Measurements from ENCODE around the gene ZFPM1. TPM values are rescaled to one million over a fixed set of nuclear protein-coding genes. Genes with fewer than 3 reads are reported as not detected.

Gene ZFPM1
- total RNA-seq, 1 experiment from 2014 or later, result 14.6 TPM

DNA sequence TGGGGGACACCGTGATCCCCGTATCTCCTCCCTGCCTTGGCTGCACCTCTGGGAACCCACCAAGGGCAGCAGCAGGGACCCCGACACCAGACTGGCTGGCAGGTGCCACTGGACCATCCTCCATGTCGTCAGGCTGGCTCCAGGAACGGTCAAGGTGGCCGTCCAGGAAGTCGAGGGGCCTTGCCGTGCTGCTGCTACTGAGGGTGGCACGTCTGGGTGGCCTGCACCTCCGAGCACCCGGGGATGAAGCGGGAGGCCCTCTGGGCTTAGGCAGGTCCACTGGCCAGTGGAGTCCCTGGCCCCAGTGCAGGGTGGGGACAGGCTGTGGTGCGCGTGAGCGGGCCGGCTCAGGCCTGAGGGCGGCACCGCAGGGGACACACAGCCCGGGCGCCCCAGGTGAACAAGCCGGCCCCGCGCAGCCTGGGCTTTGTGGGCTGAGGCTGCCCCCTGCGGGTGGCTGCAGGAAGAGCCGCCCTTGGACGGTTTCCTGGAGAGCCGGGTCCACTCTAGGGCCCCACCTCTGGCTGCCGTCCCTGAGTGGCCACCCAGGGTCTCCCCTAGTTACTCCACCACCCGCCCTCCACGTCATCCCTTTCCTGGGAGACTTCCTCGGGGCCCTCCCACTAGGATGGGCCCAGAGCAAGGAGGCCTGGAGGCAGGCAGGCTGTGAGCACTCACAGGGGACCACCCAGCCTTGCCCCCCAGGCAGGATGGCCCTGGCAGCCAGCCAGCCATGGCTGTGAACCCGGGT, 74.3 kb downstream of the ZFPM1 start:
- peaks cover 0 to 10% of the 10 kb centered on the region in 2 experiments; a peak in 3 of 4 replicates for H3K4me1 ChIP-seq (ENCODE audit: control insufficient read depth in 1 of 2, insufficient read depth in 2 of 2, low read length in 2 of 2)
- ChIA-PET CTCF (no interaction called here), POLR2A (no interaction called here), RAD21 (ENCODE audit: low non-redundant PET in 1 of 2, low total read pairs in 2 of 2, uncharacterized antibody in 2 of 2, unreplicated experiment in 2 of 2) (interaction anchor here in 1 of 2 experiments (0.7 kb wide), 1 partner anchor 386 kb away, joined by 3 read pairs; no protein-coding TSS in a partner anchor)
- H2AFZ ChIP-seq (ENCODE audit: low read depth, low read length, poor library complexity, severe bottlenecking), result no peak overlapping the region
- H4K20me1 ChIP-seq (ENCODE audit: insufficient read depth), result no peaks in the 10 kb centered on the region
- no peak overlapping the region for H3K4me3 ChIP-seq (replicated peaks in 1 of 2; ENCODE audit: low read depth in 1 of 2, low read length in 2 of 2)
- H3K27me3 ChIP-seq (ENCODE audit: insufficient read depth, low read length), result no peaks in the 10 kb centered on the region
- no TSS peak for BruUV-seq (replicated peaks)
- DNase-seq (ENCODE audit: low read depth, low spot score) (peak; percentile 34), ATAC-seq (peak; percentile 87)
- no peak overlapping the region for H3K9ac ChIP-seq (ENCODE audit: low read length)
- H3K4me2 ChIP-seq (ENCODE audit: low read length), result 0 out of 2 replicates have a peak overlapping the region, but pooled peaks have one; percentile 2
- H3K79me2 ChIP-seq (ENCODE audit: insufficient read depth, low read length), result no peaks in the 10 kb centered on the region
- intact Hi-C loops (cut with micrococcal nuclease), result loop anchor here (1.0 to 5.0 kb wide), 2 partner anchors 70 to 84 kb away; no protein-coding TSS in a partner anchor
- H3K9me3 ChIP-seq (ENCODE audit: control insufficient read depth in 1 of 2, insufficient read depth in 1 of 2, low read depth in 1 of 2, low read length in 2 of 2), result no peaks in the 10 kb centered on the region
- TF ChIP-seq, protein P1, sequence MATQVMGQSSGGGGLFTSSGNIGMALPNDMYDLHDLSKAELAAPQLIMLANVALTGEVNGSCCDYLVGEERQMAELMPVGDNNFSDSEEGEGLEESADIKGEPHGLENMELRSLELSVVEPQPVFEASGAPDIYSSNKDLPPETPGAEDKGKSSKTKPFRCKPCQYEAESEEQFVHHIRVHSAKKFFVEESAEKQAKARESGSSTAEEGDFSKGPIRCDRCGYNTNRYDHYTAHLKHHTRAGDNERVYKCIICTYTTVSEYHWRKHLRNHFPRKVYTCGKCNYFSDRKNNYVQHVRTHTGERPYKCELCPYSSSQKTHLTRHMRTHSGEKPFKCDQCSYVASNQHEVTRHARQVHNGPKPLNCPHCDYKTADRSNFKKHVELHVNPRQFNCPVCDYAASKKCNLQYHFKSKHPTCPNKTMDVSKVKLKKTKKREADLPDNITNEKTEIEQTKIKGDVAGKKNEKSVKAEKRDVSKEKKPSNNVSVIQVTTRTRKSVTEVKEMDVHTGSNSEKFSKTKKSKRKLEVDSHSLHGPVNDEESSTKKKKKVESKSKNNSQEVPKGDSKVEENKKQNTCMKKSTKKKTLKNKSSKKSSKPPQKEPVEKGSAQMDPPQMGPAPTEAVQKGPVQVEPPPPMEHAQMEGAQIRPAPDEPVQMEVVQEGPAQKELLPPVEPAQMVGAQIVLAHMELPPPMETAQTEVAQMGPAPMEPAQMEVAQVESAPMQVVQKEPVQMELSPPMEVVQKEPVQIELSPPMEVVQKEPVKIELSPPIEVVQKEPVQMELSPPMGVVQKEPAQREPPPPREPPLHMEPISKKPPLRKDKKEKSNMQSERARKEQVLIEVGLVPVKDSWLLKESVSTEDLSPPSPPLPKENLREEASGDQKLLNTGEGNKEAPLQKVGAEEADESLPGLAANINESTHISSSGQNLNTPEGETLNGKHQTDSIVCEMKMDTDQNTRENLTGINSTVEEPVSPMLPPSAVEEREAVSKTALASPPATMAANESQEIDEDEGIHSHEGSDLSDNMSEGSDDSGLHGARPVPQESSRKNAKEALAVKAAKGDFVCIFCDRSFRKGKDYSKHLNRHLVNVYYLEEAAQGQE (IDR thresholded peaks at IDR 0.05; ENCODE audit: low read depth), result no peak
- no peak for TF ChIP-seq SP1 (IDR thresholded peaks at IDR 0.05; ENCODE audit: low read depth)
- TF ChIP-seq EGR1 (IDR thresholded peaks at IDR 0.05; ENCODE audit: low read depth), result no peak
- TF ChIP-seq ELF1 (IDR thresholded peaks at IDR 0.05; ENCODE audit: borderline replicate concordance, low read depth), result no peak
- no peak for TF ChIP-seq SIN3A (IDR thresholded peaks at IDR 0.05; ENCODE audit: low read depth)
- TF ChIP-seq, protein P2, sequence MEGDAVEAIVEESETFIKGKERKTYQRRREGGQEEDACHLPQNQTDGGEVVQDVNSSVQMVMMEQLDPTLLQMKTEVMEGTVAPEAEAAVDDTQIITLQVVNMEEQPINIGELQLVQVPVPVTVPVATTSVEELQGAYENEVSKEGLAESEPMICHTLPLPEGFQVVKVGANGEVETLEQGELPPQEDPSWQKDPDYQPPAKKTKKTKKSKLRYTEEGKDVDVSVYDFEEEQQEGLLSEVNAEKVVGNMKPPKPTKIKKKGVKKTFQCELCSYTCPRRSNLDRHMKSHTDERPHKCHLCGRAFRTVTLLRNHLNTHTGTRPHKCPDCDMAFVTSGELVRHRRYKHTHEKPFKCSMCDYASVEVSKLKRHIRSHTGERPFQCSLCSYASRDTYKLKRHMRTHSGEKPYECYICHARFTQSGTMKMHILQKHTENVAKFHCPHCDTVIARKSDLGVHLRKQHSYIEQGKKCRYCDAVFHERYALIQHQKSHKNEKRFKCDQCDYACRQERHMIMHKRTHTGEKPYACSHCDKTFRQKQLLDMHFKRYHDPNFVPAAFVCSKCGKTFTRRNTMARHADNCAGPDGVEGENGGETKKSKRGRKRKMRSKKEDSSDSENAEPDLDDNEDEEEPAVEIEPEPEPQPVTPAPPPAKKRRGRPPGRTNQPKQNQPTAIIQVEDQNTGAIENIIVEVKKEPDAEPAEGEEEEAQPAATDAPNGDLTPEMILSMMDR (IDR thresholded peaks at IDR 0.05 in 2 of 3, conservative IDR thresholded peaks at IDR 0.05 in 1 of 3; ENCODE audit: borderline replicate concordance in 1 of 3, insufficient read depth in 1 of 3, low read depth in 2 of 3, low read length in 2 of 3), result peak in 2 of 3 experiments; percentile 92 to 97; a peak in 4 of 6 replicates
- no peak for TF ChIP-seq CBX3 (IDR thresholded peaks at IDR 0.05; ENCODE audit: low read depth)
- no peak for TF ChIP-seq JUND (IDR thresholded peaks at IDR 0.05)
- TF ChIP-seq YY1 (IDR thresholded peaks at IDR 0.05; ENCODE audit: extremely low read depth, insufficient replicate concordance, low read depth, low read length), result peak; percentile 14
- H3K36me3 ChIP-seq (ENCODE audit: control insufficient read depth in 1 of 2, insufficient read depth in 2 of 2, low read length in 2 of 2), result 0 out of 4 replicates have a peak, but pooled peaks cover 0 to 2% of the 10 kb centered on the region in 2 experiments
- peak overlapping the region; percentile 34; the same call in 1 of the 2 replicates for H3K27ac ChIP-seq (ENCODE audit: low read depth, low read length)
- no peaks in the 10 kb centered on the region for H3K9me2 ChIP-seq (ENCODE audit: insufficient read depth)

All from HCT116 (cell line).